Calu3 (cell line): Measurements from ENCODE around the gene VPS37C. TPM values are rescaled to one million over a fixed set of nuclear protein-coding genes. Genes with fewer than 3 reads are reported as not detected.
"Not testable (repeated sequence)": the region's sequence is repeated elsewhere in the genome, so short reads cannot be mapped to it uniquely, and the experiment has no call there.

Source experiments
- BruUV-seq: library from RNA; stranded (reverse); fragments of 400-500 nt; replicated peaks from 2 replicates; lab custom pipeline; 2021; lab: Mats Ljungman, UMichigan
- CTCF ChIA-PET: fragments of 300-600 bp; sonication (Branson Sonifier 250); formaldehyde crosslinking; loops from one replicate; lab custom pipeline; 2022; ENCODE audit warnings: antibody characterized with exemption; lab: Charles Lee
- DNase-seq: peaks from one replicate; pipeline ENCODE4 v3.0.0; 2022
- H3K27ac Mint-ChIP-seq: one replicate; pipeline ENCODE4 v1.8.0; 2022; ENCODE audit warnings: mixed read lengths; ENCODE audit not compliant: unreplicated experiment
- H3K27me3 Mint-ChIP-seq: one replicate; pipeline ENCODE4 v1.8.0; 2022; ENCODE audit warnings: mixed read lengths; ENCODE audit not compliant: unreplicated experiment
- H3K36me3 Mint-ChIP-seq: one replicate; pipeline ENCODE4 v1.8.0; 2022; ENCODE audit warnings: mild to moderate bottlenecking, moderate library complexity, mixed read lengths; ENCODE audit not compliant: insufficient read depth, unreplicated experiment
- H3K4me1 Mint-ChIP-seq: one replicate; pipeline ENCODE4 v1.8.0; 2022; ENCODE audit warnings: mild to moderate bottlenecking, low read depth, mixed read lengths; ENCODE audit not compliant: unreplicated experiment
- H3K4me3 Mint-ChIP-seq: one replicate; pipeline ENCODE4 v1.8.0; 2022; ENCODE audit warnings: mild to moderate bottlenecking, low read depth, moderate library complexity, mixed read lengths; ENCODE audit not compliant: unreplicated experiment
- H3K9me3 Mint-ChIP-seq: one replicate; pipeline ENCODE4 v1.8.0; 2022; ENCODE audit warnings: low read depth, mixed read lengths; ENCODE audit not compliant: unreplicated experiment
- CTCF ChIP-seq: fragments of 200-600 bp; IDR thresholded peaks from one replicate; pipeline ENCODE4 v1.8.0; 2022; ENCODE audit warnings: antibody characterized with exemption; ENCODE audit not compliant: unreplicated experiment
- intact Hi-C: fragments of 100-400 bp; cut with micrococcal nuclease; formaldehyde crosslinking; loops from one replicate; pipeline ENCODE4 v1.10.0; 2022; ENCODE audit not compliant: unreplicated experiment
- total RNA-seq: library from RNA; stranded (reverse); gene quantifications from 2 replicates; pipeline ENCODE4 v1.2.3, GENCODE V29; 2022

The VPS37C gene
- total RNA-seq, 1 experiment from 2014 or later = 22.7 TPM

DNA sequence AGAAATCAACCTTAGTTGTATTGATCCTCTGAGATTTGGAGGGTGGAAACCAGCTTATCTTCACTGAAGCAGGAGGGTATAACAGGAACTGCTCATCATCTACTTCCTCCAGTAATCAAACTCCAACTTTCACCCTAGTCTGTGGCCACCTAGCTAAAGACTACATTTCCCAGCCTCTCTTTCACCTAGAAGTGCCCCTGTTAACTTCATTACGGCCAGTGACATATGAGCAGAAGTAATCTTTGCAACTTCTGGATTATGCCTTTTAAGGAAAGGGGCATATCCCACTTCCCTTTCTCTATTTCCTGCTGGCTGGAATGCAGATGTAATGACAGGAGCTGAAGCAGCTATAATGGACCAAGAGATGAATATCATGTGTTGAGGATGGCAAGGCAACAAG is 7.6 kb upstream of the VPS37C start:
- no peak overlapping the region for H3K27ac Mint-ChIP-seq
- peaks cover 3% of the 10 kb centered on the region for H3K9me3 Mint-ChIP-seq
- BruUV-seq = no TSS peak
- peaks cover 24% of the 10 kb centered on the region for H3K27me3 Mint-ChIP-seq
- CTCF ChIA-PET = no interaction called here
- no peaks in the 10 kb centered on the region for H3K36me3 Mint-ChIP-seq
- peaks cover 8% of the 10 kb centered on the region for H3K4me1 Mint-ChIP-seq
- TF ChIP-seq CTCF = no peak
- no peak overlapping the region for H3K4me3 Mint-ChIP-seq
- intact Hi-C loops = no loop called here
- DNase-seq = no peak

DNA sequence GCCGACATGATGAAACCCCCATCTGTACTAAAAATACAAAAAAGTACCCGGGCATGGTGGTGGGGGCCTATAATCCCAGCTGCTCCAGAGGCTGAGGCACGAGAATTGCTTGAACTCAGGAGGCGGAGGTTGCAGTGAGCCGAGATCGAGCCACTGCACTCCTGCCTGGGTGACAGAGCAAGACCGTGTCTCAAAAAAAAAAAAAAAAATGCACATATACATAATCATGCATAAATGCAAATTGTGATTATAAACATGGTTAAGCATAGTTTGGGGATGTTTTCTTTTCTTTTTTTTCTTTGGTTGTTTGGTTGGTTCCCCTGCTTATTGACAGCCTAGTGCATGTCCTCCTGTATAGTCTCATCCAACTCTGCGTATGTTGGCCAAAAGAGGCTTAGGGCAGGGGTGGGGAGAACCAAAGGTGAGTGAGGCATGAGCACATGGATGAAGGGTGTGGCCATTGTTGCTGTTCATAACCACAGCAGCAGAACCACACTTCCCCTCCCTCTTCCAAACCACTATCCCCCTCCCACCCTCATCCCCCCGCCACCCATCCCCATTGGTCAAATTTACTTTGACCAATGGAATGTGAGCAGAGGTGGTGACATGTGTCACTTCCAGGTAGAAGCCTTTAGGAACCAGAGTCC is 6.9 kb upstream of the VPS37C start:
- no peak for DNase-seq
- Mint-ChIP-seq H3K27ac (no peak overlapping the region), H3K9me3 (peaks cover under 1% of the 10 kb centered on the region), H3K4me3 (no peak overlapping the region), H3K27me3 (peaks cover 17% of the 10 kb centered on the region), H3K4me1 (peaks cover 1% of the 10 kb centered on the region), H3K36me3 (peaks cover under 1% of the 10 kb centered on the region)
- CTCF ChIA-PET = no interaction called here
- no TSS peak for BruUV-seq
- intact Hi-C loops = no loop called here
- no peak for TF ChIP-seq CTCF

DNA sequence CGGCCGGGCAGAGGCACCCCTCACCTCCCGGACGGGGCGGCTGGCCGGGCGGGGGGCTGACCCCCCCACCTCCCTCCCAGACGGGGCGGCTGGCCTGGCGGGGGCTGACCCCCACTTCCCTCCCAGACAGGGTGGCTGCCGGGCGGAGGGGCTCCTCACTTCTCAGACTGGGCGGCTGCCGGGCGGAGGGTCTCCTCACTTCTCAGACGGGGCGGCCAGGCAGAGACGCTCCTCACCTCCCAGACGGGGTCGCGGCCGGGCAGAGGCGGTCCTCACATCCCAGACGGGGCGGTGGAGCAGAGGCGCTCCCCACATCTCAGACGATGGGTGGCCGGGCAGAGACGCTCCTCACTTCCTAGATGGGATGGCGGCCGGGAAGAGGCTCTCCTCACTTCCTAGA is 5.1 kb upstream of the VPS37C start:
- CTCF ChIA-PET, H3K9me3 Mint-ChIP-seq, DNase-seq, intact Hi-C loops, H3K27me3 Mint-ChIP-seq, H3K27ac Mint-ChIP-seq, BruUV-seq, H3K4me3 Mint-ChIP-seq, H3K4me1 Mint-ChIP-seq: not testable (repeated sequence)
- H3K36me3 Mint-ChIP-seq = peaks cover 15% of the 10 kb centered on the region

DNA sequence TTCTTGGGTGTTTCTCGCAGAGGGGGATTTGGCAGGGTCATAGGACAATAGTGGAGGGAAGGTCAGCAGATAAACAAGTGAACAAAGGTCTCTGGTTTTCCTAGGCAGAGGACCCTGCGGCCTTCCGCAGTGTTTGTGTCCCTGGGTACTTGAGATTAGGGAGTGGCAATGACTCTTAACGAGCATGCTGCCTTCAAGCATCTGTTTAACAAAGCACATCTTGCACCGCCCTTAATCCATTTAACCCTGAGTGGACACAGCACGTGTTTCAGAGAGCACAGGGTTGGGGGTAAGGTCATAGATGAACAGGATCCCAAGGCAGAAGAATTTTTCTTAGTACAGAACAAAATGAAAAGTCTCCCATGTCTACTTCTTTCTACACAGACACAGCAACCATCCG is 4.6 kb upstream of the VPS37C start:
- BruUV-seq, DNase-seq, H3K9me3 Mint-ChIP-seq, H3K4me3 Mint-ChIP-seq, H3K27me3 Mint-ChIP-seq, H3K27ac Mint-ChIP-seq, intact Hi-C loops, H3K4me1 Mint-ChIP-seq, CTCF ChIA-PET: not testable (repeated sequence)
- H3K36me3 Mint-ChIP-seq = peaks cover 21% of the 10 kb centered on the region

DNA sequence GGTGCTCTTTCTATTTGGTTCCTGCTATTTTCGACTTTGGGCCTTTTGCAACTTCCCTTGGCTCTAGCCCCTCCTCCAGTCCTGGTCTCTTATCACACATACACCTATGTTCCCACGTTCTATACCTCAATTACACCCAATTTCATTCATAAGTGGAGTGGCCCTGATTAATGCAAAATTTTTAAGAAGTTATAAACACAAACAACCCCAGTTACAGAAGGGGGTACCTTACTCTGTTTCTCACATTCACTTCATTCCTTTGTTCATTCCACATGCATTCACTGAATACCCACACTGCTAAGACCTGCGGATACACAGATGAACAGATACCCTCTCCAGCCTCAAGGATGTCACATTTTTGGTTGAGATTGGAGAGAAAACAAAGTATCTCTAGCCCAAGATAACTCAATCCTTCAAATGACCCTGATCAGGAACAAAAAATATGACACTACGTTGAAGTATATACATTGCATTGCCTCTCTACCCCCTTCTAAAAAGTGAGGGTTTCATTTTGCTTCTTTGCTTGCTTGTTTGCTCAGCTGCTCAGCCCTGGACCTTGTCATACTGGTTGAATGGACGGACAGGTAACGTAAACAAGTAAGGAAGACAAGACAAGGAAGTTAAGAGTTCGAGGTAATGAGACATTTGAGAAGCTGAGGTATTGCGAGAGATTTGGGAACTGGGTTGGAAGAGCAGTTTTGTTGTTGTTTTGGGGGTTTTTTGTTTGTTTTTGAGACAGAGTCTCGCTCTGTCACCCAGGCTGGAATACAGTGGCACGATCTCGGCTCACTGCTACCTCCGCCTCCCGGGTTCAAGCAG is 3.6 kb upstream of the VPS37C start:
- Mint-ChIP-seq H3K4me3 (no peak overlapping the region), H3K27me3 (no peaks in the 10 kb centered on the region), H3K4me1 (no peaks in the 10 kb centered on the region), H3K36me3 (peaks cover 30% of the 10 kb centered on the region), H3K9me3 (peaks cover 2% of the 10 kb centered on the region), H3K27ac (no peak overlapping the region)
- intact Hi-C loops = no loop called here
- BruUV-seq = no TSS peak
- DNase-seq = no peak
- CTCF ChIA-PET = no interaction called here
- TF ChIP-seq CTCF = no peak
